GM21528 (cell line): ENCODE measurements around the gene MCM3AP.
A peak's percentile ranks its signal among the peaks of the same experiment; 100 is the strongest.
"Not testable (repeated sequence)": the region's sequence is repeated elsewhere in the genome, so short reads cannot be mapped to it uniquely, and the experiment has no call there.

Experiments used
- ATAC-seq: cut with Tn5 transposase; IDR thresholded peaks from one replicate; pipeline ENCODE4 v1.9.1; 2021; ENCODE audit warnings: mild to moderate bottlenecking, moderate library complexity; ENCODE audit not compliant: unreplicated experiment, low FRiP score

Gene MCM3AP

DNA sequence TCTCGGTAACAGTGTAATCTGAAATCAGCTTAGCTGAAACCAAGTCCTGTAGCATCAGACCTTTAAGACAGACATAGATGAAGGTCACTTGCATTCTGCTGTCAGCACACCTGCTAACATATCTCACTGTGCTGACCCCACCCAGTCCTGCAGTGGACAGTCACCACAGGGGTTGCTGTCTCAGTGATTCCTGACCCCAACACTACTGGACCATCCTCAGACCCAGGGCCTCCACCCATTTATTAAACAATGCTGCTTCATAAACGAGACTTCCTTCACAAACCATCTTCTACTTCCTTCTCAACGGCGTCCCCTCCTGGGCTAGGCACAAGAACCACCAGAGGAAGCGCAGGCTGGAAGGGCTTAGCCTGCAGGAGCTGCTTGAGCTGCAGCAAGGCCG, 39.1 kb downstream of the MCM3AP start:
- no peak for ATAC-seq

DNA sequence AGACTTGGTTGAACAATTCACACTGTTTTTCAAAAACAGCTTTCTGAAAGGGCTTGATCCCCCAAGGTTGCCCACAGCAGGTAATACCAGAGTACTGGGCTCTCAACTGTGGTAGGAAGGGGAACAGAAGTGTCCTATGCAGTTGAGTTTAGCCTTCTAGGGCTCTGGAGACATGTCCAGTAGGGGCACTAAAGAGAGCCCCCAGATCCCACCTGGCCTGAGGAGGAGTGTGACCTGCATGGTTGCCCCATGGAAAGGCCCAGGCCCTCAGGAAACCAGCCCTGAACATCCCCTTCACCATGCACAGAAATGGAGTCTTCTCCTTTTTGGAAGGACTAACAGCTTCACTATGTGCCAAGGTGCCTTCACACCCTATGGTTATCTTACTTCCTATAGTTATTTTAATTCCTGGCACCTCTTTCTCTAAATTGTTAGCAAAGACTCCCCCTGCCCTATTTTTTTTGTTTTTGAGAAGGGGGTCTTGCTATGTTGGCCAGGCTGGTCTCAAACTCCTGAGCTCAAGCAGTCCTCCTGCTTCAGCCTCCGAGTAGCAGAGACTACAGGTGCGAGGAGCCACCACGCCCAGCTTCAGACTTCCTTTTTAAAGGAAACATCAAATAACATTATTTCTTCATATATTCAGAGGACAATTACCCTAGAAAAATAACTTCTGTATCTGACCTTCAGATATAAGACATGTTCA, 40.0 kb downstream of the MCM3AP start:
- no peak for ATAC-seq

DNA sequence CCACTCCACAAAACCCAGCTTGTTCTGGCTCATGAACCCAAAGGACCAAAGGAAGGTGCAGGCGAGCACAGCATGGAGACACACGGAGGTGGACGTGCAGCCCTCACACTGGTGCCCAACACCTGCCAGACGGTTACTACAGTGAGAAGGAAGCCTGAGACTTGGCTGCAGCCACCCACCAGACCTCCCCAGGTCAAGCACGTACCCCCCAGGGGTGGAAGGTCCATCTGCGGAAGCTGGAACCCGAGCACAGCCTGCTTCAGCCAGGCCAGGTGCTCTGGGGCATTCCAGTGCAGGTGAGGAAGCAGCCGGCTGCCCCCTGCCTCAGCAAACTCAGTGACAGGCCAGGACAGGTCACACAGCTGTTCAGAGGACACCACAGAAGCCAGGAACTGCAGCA, 40.8 kb downstream of the MCM3AP start:
- ATAC-seq, result no peak

DNA sequence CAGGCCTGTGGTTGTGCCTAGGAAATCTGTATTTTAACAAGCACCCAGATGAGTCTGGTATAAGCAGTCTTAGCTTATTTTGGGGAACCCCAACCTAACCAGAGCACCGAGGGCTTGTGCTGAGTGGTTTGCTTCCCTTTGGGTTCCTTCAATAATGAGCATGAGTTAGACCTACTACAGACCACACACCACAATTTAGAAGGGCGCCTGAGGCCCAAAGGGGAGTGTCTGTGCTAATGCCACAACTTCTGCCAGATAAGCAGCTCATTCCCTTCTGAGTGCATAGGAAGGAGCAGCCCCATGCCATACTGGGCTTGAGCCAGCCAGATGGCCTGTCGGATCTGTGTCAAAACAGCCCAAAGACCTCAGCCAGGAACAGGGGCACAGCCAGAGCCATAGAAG, 41.5 kb downstream of the MCM3AP start:
- no peak for ATAC-seq

DNA sequence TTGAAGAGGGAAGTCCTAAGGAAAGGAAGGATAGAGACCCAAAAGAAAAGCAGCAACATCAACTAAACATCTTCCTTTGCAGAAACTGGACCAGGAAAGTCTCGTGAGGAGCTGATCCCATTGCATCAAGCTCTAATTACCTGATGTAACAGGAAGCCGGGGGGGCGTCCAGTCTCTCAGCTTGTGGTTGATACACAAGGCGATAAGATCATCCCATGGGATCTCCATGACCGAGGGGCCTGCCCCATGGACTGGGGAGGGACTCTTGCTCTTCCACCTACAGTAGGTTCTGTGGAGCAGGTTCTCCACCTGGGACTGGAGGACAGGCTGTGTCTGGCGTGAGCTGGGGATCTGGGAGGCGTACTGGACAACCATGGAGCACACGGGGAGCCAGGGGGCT, 42.1 kb downstream of the MCM3AP start:
- ATAC-seq, result no peak

DNA sequence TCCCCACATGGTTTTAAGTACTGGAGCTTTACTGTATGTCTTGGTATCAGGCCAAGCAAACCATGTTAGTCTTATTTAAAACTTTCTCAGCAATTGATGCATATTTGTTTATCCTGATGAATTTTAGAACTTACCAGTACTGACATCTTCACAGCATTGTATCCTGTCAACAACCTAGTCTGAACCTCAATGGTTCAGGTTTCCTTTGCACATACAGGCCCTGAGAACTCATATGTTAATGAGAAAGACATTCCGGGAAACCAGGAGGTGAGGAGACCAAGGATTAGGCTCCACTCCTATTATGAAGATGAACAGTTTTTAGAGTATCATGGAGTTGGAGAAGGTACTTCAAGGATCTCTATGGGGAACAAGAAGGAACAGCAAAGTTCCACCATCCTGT, 43.8 kb downstream of the MCM3AP start:
- ATAC-seq, result not testable (repeated sequence)

DNA sequence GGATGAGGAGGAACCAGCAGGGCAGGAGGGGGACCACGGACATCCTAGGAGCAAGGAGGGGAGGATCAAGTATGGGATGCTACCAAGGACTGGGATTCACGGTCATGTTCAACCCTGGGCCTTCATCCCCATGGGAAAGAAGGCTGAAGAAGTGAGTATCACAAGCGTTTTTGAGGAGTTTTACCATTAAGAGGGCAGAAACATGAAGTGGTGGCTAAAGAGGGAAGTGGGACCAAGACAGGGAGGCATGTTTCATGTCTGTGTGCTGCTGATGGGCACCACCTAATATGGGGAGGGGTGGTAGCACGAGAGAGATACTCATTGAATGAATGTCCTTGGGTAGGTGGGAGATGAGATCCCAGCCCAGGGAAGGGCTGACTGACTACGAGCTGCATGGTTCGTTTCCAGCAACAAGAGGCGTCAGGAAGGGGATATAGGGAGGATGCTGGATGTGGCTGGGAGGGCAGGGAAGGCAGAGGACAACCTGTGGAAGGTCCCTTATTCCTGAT, 45.5 kb downstream of the MCM3AP start:
- ATAC-seq, result no peak

DNA sequence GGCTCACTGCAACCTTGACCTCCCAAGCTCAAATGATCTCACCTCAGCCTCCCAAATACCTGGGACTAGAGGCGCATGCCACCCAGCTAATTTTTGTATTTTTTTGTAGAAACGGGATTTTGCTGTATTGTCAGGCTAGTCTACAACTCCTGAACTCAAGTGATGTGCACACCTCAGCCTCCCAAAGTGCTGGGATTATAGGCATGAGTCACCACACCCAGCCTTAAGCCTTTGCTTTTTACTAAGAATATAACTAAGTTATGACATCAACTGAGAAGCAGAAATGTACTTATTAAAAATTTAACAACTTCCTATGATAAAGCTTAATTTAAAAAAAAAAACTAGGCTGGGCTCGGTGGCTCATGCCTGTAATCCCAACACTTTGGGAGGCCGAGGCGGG, 47.9 kb downstream of the MCM3AP start:
- no peak for ATAC-seq

DNA sequence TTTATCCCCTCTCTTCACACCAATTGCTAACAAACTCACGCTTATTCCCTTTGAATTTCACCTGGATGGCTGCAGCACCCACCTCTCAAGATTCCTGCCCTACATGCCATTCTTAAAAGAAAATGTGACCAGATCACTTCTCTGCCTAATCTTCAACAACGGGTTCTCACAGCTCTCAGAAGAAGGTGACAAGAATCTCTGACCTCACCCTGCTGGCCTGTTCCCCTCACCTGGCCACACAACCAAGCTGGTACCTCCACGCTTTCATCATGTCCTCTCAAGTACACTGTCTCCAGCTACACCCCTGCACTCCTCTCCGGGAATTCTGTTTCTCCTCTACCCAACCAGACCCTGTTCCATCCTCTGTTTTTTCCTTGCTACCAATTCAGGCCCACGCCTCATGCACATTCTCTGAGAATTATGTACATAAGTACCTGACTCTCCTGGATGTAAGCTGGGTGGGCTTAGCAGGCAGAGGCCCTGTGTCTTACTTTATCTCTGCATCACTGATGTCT, 50.9 kb downstream of the MCM3AP start:
- no peak for ATAC-seq

DNA sequence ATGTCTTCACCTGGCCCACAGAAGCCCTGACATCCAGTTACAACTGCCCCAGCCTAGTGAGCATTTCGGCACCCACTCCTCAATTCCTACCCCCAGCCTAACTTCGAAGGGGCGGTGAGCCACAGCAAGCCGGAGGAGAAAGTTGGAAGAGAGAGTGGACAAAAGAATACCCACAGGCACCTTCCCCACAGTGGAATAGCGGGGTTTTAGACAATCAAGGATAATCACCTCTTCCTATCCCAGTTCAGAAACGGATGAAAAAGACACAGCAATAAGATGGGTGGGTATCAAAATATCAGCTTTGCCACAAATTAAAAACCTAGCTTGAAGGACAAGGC, 55.5 kb downstream of the MCM3AP start:
- no peak for ATAC-seq

DNA sequence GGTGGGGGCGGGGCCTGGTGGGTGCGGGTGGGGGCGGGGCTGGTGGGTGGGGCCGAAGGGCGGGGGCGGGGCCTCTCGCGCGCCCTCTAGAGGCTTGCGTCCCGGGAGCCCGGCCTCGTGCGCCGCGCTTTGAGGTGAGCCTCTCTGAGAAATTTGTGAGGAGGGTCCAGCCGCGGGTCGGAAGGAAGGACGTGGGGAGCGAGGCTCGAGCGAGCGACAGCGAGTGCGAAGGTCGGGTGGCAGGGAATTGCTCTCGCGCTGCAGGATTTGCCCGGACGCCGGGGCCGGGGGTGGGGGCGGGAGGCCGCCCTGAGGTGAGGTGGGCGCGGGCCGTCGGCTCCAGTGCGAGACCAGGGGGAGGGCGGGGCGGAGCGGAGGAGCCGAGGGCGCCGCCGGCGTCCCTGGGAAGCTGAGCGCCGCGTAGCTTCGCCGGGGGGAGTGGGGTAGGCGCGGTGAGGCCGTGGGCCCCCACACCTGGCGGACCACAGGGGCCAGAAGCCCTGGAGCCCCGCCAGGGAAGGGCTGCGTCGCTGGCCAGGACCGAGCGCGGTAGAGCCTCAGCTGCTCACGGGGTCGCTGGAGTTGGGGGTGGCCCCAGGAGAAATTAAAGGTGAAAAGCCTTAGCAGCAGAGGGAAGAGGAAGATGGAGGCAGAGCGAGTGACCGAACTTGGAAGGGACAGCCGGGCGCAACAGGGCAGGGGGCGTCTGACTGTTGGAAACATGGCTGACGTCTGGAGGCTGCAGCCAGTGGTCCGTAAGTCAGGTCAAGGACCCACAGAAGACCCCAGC, 56.1 kb downstream of the MCM3AP start:
- peak; percentile 20 for ATAC-seq

DNA sequence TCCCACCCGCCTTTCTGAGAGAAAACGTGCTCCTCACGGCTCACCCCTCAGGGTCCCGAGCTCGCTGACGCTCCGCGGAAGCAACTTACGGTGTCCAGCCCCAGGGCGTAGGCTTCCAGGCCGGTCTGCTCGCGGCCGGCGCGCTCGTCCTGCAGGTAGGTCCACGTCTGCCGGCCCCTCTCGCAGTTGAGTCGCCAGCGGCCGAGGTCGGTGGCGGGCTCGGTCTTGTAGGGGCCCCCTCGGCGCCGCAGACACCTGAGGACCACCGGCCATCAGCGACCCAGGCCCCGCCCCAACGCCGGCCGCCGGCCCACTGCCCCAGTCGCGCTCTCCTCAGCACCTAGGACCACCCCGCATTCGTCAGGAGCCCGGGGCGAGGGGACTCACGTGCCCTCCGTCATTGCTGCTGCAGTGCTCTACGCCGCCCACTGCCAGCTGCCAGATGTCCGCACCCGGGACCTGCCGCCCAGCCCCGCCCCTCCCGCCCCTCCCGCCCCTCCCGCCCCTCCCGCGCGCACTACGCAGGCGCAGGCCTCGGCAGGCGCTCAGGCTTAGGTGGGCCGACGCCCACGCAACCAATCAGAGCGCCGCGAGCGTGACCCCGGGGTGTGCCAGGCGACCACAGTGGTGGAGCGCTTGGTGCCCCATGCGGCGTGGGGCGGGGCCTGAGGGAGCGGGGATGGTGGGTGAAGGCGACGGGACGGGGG, 56.9 kb downstream of the MCM3AP start, which contains the start of gene LSS:
Gene LSS (minus strand): TSS at position 430 of the 707 bp plus-strand sequence. CDS start 29 bp downstream, at position 401.
- peak; percentile 71 for ATAC-seq

DNA sequence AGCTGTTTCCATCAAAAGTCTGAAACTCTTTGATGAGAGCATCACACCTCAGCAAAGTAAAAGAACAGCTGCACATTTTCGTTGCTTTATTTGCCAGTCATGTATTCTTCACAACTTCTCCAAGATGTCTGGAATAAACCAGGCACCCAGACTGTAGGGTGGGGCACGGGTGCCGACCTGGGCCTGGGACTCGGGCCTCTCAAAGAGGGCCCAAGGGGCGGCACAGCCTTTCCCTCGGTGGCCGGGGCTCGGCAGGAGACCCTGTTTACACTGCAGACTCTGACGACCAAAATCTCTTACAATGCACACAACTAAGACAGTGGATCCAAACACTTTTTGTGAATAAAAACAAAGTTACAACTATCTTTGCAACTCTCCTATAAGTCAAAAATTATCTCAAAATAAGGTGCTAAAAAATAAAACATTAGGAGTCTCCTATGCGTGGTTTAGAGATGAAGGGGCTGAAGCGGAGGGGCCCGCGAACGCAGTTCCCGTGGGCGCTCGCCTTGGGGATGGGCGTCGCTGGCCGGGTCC, 57.5 kb downstream of the MCM3AP start:
- ATAC-seq, result no peak

DNA sequence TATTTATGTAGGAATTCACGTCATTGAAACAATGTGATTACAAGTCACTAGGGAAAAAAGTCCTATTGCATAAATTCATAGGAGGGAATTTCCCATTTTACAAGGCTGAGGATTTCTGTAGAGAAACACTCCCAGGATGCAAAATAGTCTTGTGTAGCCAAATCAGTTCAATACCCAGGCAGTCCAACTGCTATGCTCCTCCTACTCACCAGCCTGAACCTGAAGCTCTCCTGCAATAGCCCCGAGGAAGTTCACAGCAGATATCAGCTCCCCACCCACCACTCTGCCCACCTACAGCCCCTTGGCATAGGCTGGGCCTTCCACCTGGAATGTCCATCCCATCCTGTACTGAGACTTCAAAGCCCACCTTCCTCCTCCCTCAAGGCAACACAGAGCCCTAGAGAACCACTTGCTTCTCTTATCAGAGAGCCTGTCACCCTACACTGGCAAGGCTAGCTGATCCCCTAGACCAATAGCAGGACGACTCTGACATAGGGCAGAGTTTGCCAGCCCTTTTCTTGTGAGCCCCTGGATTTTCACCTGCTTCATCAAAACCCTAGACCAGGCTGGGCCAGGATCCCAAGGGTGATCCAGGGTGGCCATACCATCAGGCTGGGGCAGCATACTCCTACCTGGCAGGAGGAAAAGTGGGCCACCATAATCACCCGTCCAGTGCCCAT, 58.4 kb downstream of the MCM3AP start:
- no peak for ATAC-seq

DNA sequence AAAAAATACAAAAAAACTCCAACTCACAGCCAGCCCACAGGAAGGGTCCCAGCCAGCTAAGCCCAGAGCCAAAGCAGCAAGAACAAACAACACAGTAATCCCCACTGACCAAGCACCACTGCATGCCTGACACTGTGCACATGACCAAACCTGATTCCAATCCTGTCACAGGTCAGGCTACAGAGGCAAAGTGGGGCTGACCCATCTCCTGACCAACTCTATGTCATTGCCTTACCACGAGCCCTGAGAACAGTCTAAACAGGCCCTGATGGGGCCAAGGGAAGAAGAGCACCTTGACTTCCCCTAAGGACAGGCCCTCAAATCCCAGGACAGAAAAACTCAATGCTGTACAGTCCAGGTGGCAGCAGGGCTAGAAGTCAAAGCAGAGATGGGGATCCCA, 59.3 kb downstream of the MCM3AP start:
- ATAC-seq, result no peak

DNA sequence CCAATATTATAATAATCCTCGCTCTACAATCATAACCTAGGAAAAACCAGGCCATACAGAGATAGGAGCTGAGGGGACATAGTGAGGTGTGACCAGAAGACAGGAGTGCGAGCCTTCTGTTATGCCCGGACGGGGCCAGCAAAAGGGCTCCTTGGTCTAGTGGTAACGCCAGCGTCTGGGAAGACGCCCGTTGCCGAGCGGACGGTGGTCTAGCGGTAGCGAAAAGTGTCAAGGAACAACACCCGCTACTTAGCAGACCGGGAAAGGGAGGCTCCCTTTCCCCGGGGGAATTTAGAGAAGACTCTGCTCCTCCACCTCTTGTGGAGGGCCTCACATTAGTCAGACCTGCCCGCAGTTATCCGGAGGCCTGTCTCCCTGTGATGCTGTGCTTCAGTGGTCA, 61.8 kb downstream of the MCM3AP start:
- ATAC-seq, result not testable (repeated sequence)

DNA sequence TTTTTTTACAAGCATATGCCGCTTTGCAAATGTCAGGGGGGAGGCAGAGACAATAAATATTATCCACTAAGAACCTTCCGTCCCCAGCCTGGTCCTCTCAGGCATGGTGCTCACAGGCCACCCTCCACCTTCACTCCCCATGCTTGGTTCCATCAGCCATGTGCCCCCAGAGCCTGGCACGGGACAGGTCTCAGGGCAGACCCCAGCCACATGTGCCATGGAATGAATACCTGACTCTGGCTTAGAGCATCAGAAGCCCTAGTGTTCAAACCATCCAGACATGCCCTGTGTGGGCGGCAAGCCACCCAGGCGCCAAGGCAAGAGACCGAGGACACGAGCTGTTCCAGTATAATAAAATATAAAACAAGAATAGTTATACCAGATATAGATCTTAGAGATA, 62.2 kb downstream of the MCM3AP start:
- ATAC-seq, result no peak

DNA sequence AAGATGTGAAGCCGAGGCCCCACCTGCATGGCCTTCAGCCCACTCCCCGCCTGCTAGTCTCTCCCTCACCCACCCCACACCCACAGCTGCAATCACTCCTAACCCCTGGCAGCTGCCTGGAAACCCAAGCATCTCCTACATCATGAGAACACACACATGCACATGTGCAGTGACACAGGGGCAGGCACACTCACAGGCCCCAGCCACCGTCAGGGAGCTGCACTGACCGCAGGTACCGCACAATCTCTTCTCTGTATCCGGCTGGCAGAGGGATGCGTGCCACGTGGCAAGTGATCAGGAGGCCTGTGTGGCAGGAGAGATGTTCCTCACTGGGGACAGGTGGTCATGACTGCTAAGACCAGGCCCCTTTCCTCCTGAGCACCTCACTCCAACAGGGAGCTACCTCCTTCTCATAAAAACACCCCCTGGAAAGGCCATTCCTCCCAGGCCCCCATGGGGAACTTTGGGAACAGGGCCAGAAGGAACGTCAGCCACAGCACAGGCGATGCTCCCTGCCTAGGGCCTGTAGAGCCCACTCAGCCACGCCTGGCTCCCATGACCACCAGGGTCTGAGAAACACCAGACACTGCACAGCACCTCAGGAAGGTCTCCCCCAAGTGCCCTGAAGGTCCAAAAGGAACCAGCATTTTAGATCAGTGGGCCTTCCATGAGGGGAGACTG, 62.8 kb downstream of the MCM3AP start:
- ATAC-seq, result no peak

DNA sequence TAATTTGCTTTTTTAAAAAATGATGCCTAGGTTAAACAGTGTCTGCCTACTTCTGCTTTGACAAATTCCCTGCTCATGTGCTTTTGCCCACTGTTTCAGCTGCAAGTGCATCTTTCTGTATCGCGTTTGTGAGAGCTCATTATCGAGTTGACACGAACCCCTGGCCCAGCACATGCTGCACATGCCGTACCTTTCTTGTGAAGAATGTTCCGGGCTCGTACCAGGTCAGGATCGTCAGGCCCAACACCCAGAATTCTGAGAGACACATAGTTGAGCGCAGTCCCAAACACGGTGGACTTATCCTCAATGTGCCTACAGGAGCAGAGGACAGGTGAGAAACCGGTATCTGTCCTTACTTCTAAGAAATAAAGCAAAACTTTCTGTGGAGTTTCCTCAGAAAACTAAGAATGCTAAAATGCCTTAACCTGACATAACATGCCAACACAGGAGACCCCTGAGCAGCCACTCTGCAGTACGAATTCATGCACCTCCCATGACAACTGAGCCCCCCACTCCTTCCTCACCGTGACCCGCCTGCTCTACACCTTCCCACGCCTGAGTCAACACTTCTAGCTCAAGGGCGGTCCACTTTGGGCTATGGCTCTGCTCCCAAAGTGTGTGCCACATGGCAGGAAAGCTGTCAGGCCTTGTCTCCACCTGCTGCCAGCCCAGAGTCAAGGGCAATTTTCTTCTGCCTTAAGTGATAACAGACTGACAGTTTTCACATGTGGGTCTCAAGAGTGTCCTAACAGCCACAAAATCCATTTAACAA, 63.6 kb downstream of the MCM3AP start:
- ATAC-seq, result no peak
